ENCODE results near the gene HNF1B.

The HNF1B gene

DNA sequence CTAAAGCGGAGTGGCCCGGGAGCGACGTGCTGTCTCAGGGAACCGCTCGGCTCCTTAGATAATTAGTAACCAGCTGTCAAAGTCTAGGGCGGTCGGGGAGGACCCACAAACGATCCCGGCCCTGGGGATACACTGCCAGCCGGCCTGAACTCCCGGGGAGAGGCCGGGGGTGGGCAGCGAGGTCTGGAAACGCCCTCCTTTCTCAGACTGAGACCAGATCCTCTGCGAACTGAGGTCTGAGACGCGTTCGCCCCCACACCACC is 1.3 kb downstream of the HNF1B start:
- no peak overlapping the region for H3K4me3 ChIP-seq (ENCODE audit: low read depth, low read length)

GRCh38 chr17:37742762-37743611 is 1.9 kb downstream of the HNF1B start:
- H3K27ac ChIP-seq = no peak overlapping the region
- H3K9me3 ChIP-seq (ENCODE audit: control insufficient read depth, low read length) = no peaks in the 10 kb centered on the region
- H3K9ac ChIP-seq = no peak overlapping the region
- no peaks in the 10 kb centered on the region for H3K36me3 ChIP-seq (ENCODE audit: control insufficient read depth, insufficient read depth, low read length)
- peaks cover 12% of the 10 kb centered on the region for H3K4me1 ChIP-seq
- peaks cover 19% of the 10 kb centered on the region for H3K27me3 ChIP-seq (ENCODE audit: control insufficient read depth, insufficient read depth, low read length)
- H2AFZ ChIP-seq = peak overlapping the region; percentile 3
- no peak overlapping the region for H3K4me3 ChIP-seq (ENCODE audit: low read depth, low read length)
- no peaks in the 10 kb centered on the region for H3K79me2 ChIP-seq
- peak overlapping the region; percentile 43 for H3K4me2 ChIP-seq (ENCODE audit: low read length)
- TF ChIP-seq, protein P1, sequence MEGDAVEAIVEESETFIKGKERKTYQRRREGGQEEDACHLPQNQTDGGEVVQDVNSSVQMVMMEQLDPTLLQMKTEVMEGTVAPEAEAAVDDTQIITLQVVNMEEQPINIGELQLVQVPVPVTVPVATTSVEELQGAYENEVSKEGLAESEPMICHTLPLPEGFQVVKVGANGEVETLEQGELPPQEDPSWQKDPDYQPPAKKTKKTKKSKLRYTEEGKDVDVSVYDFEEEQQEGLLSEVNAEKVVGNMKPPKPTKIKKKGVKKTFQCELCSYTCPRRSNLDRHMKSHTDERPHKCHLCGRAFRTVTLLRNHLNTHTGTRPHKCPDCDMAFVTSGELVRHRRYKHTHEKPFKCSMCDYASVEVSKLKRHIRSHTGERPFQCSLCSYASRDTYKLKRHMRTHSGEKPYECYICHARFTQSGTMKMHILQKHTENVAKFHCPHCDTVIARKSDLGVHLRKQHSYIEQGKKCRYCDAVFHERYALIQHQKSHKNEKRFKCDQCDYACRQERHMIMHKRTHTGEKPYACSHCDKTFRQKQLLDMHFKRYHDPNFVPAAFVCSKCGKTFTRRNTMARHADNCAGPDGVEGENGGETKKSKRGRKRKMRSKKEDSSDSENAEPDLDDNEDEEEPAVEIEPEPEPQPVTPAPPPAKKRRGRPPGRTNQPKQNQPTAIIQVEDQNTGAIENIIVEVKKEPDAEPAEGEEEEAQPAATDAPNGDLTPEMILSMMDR (IDR thresholded peaks at IDR 0.05) = no peak

More for the DNA sequence above, 1.3 kb downstream of the HNF1B start:
- peak overlapping the region; percentile 43 for H3K4me2 ChIP-seq (ENCODE audit: low read length)
- H3K4me1 ChIP-seq = peaks cover 18% of the 10 kb centered on the region
- peak overlapping the region; percentile 3 for H2AFZ ChIP-seq
- no peaks in the 10 kb centered on the region for H3K9me3 ChIP-seq (ENCODE audit: control insufficient read depth, low read length)
- peaks cover 19% of the 10 kb centered on the region for H3K27me3 ChIP-seq (ENCODE audit: control insufficient read depth, insufficient read depth, low read length)
- H3K36me3 ChIP-seq (ENCODE audit: control insufficient read depth, insufficient read depth, low read length) = no peaks in the 10 kb centered on the region
- H3K79me2 ChIP-seq = no peaks in the 10 kb centered on the region
- TF ChIP-seq, protein P1 (IDR thresholded peaks at IDR 0.05) = no peak
- no peak overlapping the region for H3K9ac ChIP-seq
- no peak overlapping the region for H3K27ac ChIP-seq

GRCh38 chr17:37742116-37742761 is 2.6 kb downstream of the HNF1B start:
- H3K9ac ChIP-seq = no peak overlapping the region
- peak overlapping the region; percentile 25 for H2AFZ ChIP-seq
- peak overlapping the region; percentile 32 for H3K4me3 ChIP-seq (ENCODE audit: low read depth, low read length)
- H3K36me3 ChIP-seq (ENCODE audit: control insufficient read depth, insufficient read depth, low read length) = no peaks in the 10 kb centered on the region
- peaks cover 4% of the 10 kb centered on the region for H3K4me1 ChIP-seq
- H3K9me3 ChIP-seq (ENCODE audit: control insufficient read depth, low read length) = no peaks in the 10 kb centered on the region
- TF ChIP-seq, protein P1 (IDR thresholded peaks at IDR 0.05) = no peak
- peak overlapping the region; percentile 29 for H3K4me2 ChIP-seq (ENCODE audit: low read length)
- peaks cover 19% of the 10 kb centered on the region for H3K27me3 ChIP-seq (ENCODE audit: control insufficient read depth, insufficient read depth, low read length)
- no peaks in the 10 kb centered on the region for H3K79me2 ChIP-seq
- H3K27ac ChIP-seq = no peak overlapping the region

GRCh38 chr17:37741341-37742115 is 3.3 kb downstream of the HNF1B start:
- Histone ChIP-seq H3K27me3 (ENCODE audit: control insufficient read depth, insufficient read depth, low read length) (peaks cover 19% of the 10 kb centered on the region), H3K4me3 (ENCODE audit: low read depth, low read length) (no peak overlapping the region), H3K4me1 (no peaks in the 10 kb centered on the region), H3K79me2 (no peaks in the 10 kb centered on the region), H2AFZ (no peak overlapping the region), H3K36me3 (ENCODE audit: control insufficient read depth, insufficient read depth, low read length) (no peaks in the 10 kb centered on the region), H3K27ac (no peak overlapping the region), H3K9me3 (ENCODE audit: control insufficient read depth, low read length) (no peaks in the 10 kb centered on the region), H3K4me2 (ENCODE audit: low read length) (peak overlapping the region; percentile 29), H3K9ac (no peak overlapping the region)
- TF ChIP-seq, protein P1 (IDR thresholded peaks at IDR 0.05) = no peak
